Amniotic epithelial cell (primary cell): Measurements from ENCODE around the gene CHGA.

ENCODE experiments used
- DNase-seq: peaks from one replicate; pipeline ENCODE4 v3.0.0-alpha.2; 2010; ENCODE audit warnings: low read depth

The CHGA gene

GRCh38 chr14:92982956-92983355, 60.0 kb downstream of the CHGA start:
- no peak for DNase-seq

- DNase-seq, result no peak
These were observed 61.3 kb downstream of the CHGA start for GRCh38 chr14:92984082-92984788.
